IPS-18c (cell line): ENCODE results near the gene STAG1.

Experiments
- H3K4me3 ChIP-seq: 2 replicates; pipeline ENCODE4 v1.7.0; 2013; ENCODE audit warnings: low read depth, mild to moderate bottlenecking, low read length, moderate library complexity; ENCODE audit not compliant: insufficient read depth
- H3K9me3 ChIP-seq: one replicate; pipeline ENCODE4 v1.6.1; 2013; ENCODE audit warnings: mild to moderate bottlenecking, low read length, moderate library complexity; ENCODE audit not compliant: control insufficient read depth, insufficient read depth

The STAG1 gene

DNA sequence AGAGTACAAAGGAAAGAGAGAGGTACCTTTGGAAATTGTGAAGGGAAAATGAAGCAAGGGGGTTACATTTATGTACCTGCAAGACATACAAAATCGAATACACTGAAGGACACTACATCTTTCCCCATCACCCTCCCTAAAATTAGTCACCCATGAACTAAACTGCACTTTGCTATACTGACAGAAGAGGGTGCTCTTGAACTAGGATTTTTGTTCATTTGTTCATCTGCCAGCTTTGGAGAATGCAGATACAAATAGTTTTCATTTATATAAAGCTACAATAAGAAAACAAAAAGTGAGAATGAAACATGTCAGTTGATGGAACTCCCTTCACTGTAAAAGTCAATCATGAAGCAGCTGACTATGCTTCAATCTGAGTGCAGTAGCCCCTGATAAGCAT is 446.3 kb downstream of the STAG1 start:
- Histone ChIP-seq H3K4me3 (no peak overlapping the region), H3K9me3 (no peaks in the 10 kb centered on the region)

- H3K4me3 ChIP-seq = no peak overlapping the region
Observed at GRCh38 chr3:136300444-136300843, 451.7 kb downstream of the STAG1 start.

GRCh38 chr3:136297826-136298225 is 454.4 kb downstream of the STAG1 start:
- no peak overlapping the region for H3K4me3 ChIP-seq
- no peaks in the 10 kb centered on the region for H3K9me3 ChIP-seq

More at GRCh38 chr3:136300444-136300843, 451.7 kb downstream of the STAG1 start:
- H3K9me3 ChIP-seq = no peaks in the 10 kb centered on the region

GRCh38 chr3:136296960-136297359 is 455.2 kb downstream of the STAG1 start:
- Histone ChIP-seq H3K4me3 (no peak overlapping the region), H3K9me3 (no peaks in the 10 kb centered on the region)

DNA sequence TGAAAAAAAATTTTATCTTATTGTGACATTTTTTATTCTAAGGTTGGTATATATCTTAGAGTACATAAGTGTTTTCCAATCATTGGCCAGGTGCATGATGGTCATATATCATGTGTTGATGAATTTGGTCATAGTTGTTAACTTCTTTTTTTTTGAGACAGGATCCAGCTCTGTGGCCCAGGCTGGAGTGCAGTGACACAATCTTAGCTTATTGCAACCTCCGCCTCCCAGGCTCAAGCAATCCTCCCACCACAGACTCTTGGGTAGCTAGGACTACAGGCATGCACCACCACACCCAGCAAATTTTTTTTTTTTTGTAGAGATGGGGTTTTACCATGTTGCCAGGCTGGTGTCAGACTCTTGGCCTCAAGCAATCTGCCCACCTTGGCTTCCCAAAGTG is 458.0 kb downstream of the STAG1 start:
- H3K4me3 ChIP-seq = no peak overlapping the region
- H3K9me3 ChIP-seq = no peaks in the 10 kb centered on the region

GRCh38 chr3:136293279-136293678 is 458.9 kb downstream of the STAG1 start:
- Histone ChIP-seq H3K4me3 (no peak overlapping the region), H3K9me3 (no peaks in the 10 kb centered on the region)

DNA sequence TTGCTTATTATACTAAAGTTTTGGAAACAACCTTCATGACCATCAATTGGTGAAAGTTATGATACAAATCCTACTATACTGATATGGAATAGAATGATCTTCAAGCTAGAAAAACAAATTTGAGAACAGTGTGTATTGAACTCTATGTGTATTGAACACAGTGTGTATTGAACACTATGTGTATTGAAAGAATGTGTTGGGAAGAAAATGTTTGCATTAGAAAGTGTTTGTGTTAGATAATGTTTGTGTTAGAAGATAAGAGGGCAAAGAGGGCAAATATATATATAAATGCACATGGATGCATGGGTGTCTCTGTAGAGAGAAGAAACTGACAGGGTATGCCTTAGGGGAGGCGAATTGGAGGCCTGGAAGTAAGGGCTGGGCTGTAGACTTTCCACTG is 459.7 kb downstream of the STAG1 start:
- H3K9me3 ChIP-seq = no peaks in the 10 kb centered on the region
- H3K4me3 ChIP-seq = no peak overlapping the region

GRCh38 chr3:136291302-136291701 is 460.9 kb downstream of the STAG1 start:
- Histone ChIP-seq H3K4me3 (no peak overlapping the region), H3K9me3 (no peaks in the 10 kb centered on the region)
